Muscle layer of duodenum (tissue), 2 donors: ENCODE data around the gene CHMP4A.

Experiments
- H3K27ac ChIP-seq: one replicate; pipeline ENCODE4 v1.7.0; 2013; ENCODE audit warnings: mild to moderate bottlenecking, low read length
- H3K27me3 ChIP-seq: one replicate; pipeline ENCODE4 v1.7.0; 2013; ENCODE audit warnings: low read depth, mild to moderate bottlenecking, control low read depth, low read length
- H3K36me3 ChIP-seq, 2 donors: one replicate each; pipeline ENCODE4 v1.7.0; 2013; ENCODE audit warnings: low read length in 2 of 2, control low read depth in 1 of 2, mild to moderate bottlenecking in 1 of 2; ENCODE audit not compliant: insufficient read depth in 2 of 2, control insufficient read depth in 1 of 2
- H3K4me1 ChIP-seq, 2 donors: one replicate each; pipeline ENCODE4 v1.7.0; 2013; ENCODE audit warnings: low read length in 2 of 2, mild to moderate bottlenecking in 2 of 2, control low read depth in 1 of 2, moderate library complexity in 1 of 2; ENCODE audit not compliant: insufficient read depth in 2 of 2, control insufficient read depth in 1 of 2
- H3K4me3 ChIP-seq, 2 donors: one replicate each; pipeline ENCODE4 v1.7.0; 2013; ENCODE audit warnings: low read length in 2 of 2, low read depth in 1 of 2, mild to moderate bottlenecking in 1 of 2
- H3K9me3 ChIP-seq, 2 donors: one replicate each; pipeline ENCODE4 v1.7.0; 2013; ENCODE audit warnings: low read length in 2 of 2, control low read depth in 1 of 2, mild to moderate bottlenecking in 1 of 2; ENCODE audit not compliant: control insufficient read depth in 1 of 2
- donor health status: healthy.

The CHMP4A gene

GRCh38 chr14:24171422-24172260, 41.6 kb downstream of the CHMP4A start, which contains the start of gene REC8:
TSS of gene REC8 (plus strand) at chr14:24172080. CDS start at chr14:24172553, 473 bp downstream.
- Histone ChIP-seq H3K9me3 (no peaks in the 10 kb centered on the region), H3K27ac (no peak within 1 kb of the TSS), H3K4me1 (peaks cover 0 to 7% of the 10 kb centered on the region in 2 donors), H3K36me3 (peaks cover 13 to 14% of the 10 kb centered on the region in 2 donors), H3K4me3 (peak within 1 kb of the TSS; percentile 23 to 60), H3K27me3 (no peaks in the 10 kb centered on the region)

- H3K36me3 ChIP-seq, result peaks cover 45 to 47% of the 10 kb centered on the region in 2 donors
- H3K27me3 ChIP-seq, result no peaks in the 10 kb centered on the region
- no peaks in the 10 kb centered on the region for H3K9me3 ChIP-seq
- no peak overlapping the region for H3K4me3 ChIP-seq
- H3K27ac ChIP-seq, result no peak overlapping the region
- H3K4me1 ChIP-seq, result peaks cover 8 to 16% of the 10 kb centered on the region in 2 donors
These were observed 45.7 kb downstream of the CHMP4A start for GRCh38 chr14:24167469-24168114.

- peaks cover 46 to 47% of the 10 kb centered on the region in 2 donors for H3K36me3 ChIP-seq
These were observed 47.5 kb downstream of the CHMP4A start for GRCh38 chr14:24165785-24166184.

GRCh38 chr14:24164518-24164991, 48.7 kb downstream of the CHMP4A start:
- no peak overlapping the region for H3K4me3 ChIP-seq
- H3K9me3 ChIP-seq, result no peaks in the 10 kb centered on the region
- no peak overlapping the region for H3K27ac ChIP-seq
- H3K4me1 ChIP-seq, result peaks cover 22 to 24% of the 10 kb centered on the region in 2 donors
- no peaks in the 10 kb centered on the region for H3K27me3 ChIP-seq
- peaks cover 57% of the 10 kb centered on the region in 2 donors for H3K36me3 ChIP-seq

More at GRCh38 chr14:24165785-24166184, 47.5 kb downstream of the CHMP4A start:
- Histone ChIP-seq H3K27me3 (no peaks in the 10 kb centered on the region), H3K4me3 (no peak overlapping the region), H3K27ac (no peak overlapping the region), H3K4me1 (peaks cover 17 to 19% of the 10 kb centered on the region in 2 donors), H3K9me3 (no peaks in the 10 kb centered on the region)

- Histone ChIP-seq H3K27ac (peak overlapping the region; percentile 99), H3K36me3 (peaks cover 67 to 70% of the 10 kb centered on the region in 2 donors), H3K9me3 (no peaks in the 10 kb centered on the region), H3K4me3 (peak overlapping the region; percentile 82 to 99), H3K27me3 (no peaks in the 10 kb centered on the region), H3K4me1 (peaks cover 22 to 24% of the 10 kb centered on the region in 2 donors)
These were observed 51.2 kb downstream of the CHMP4A start for GRCh38 chr14:24162093-24162492.

- Histone ChIP-seq H3K9me3 (no peaks in the 10 kb centered on the region), H3K4me1 (peaks cover 22 to 24% of the 10 kb centered on the region in 2 donors), H3K27me3 (no peaks in the 10 kb centered on the region), H3K27ac (peak within 1 kb of the TSS; percentile 99), H3K36me3 (peaks cover 64 to 70% of the 10 kb centered on the region in 2 donors), H3K4me3 (peak within 1 kb of the TSS; percentile 82 to 99)
These were observed 52.2 kb downstream of the CHMP4A start, which contains the start of gene IRF9 for GRCh38 chr14:24160850-24161804. TSS of gene IRF9 (plus strand) at chr14:24161265. CDS start at chr14:24162145, 880 bp downstream.

GRCh38 chr14:24160499-24160849, 52.8 kb downstream of the CHMP4A start:
- Histone ChIP-seq H3K4me3 (no peak overlapping the region), H3K27ac (peak overlapping the region; percentile 99), H3K9me3 (no peaks in the 10 kb centered on the region), H3K4me1 (peaks cover 22 to 24% of the 10 kb centered on the region in 2 donors), H3K27me3 (no peaks in the 10 kb centered on the region), H3K36me3 (peaks cover 63 to 69% of the 10 kb centered on the region in 2 donors)

GRCh38 chr14:24159777-24160498, 53.4 kb downstream of the CHMP4A start:
- Histone ChIP-seq H3K4me1 (peaks cover 22 to 24% of the 10 kb centered on the region in 2 donors), H3K36me3 (peaks cover 63 to 69% of the 10 kb centered on the region in 2 donors), H3K27me3 (no peaks in the 10 kb centered on the region), H3K4me3 (no peak overlapping the region), H3K27ac (peak overlapping the region; percentile 99), H3K9me3 (no peaks in the 10 kb centered on the region)
